ENCODE measurements around the gene AIM2.
A peak's percentile ranks its signal among the peaks of the same experiment; 100 is the strongest.

Gene AIM2

DNA sequence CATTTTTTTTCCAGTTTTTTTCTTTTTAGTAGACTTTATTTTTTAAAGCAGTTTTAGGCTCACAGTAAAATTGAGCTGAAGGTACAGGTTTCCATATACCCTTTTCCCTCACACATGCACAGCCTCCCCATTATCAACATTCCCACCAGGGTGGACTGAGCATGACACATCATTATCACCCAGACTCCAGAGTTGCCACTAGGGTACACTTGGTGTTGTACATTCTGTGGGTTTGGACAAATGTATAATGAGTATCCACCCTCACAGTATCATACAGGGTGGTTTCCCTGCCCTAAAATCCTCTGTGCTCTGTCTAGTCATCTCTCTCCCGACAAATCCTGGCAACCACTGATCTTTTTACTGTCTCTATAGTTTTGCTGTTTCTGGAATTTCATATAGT is 3.0 kb upstream of the AIM2 start:
- TF ChIP-seq, protein P1, sequence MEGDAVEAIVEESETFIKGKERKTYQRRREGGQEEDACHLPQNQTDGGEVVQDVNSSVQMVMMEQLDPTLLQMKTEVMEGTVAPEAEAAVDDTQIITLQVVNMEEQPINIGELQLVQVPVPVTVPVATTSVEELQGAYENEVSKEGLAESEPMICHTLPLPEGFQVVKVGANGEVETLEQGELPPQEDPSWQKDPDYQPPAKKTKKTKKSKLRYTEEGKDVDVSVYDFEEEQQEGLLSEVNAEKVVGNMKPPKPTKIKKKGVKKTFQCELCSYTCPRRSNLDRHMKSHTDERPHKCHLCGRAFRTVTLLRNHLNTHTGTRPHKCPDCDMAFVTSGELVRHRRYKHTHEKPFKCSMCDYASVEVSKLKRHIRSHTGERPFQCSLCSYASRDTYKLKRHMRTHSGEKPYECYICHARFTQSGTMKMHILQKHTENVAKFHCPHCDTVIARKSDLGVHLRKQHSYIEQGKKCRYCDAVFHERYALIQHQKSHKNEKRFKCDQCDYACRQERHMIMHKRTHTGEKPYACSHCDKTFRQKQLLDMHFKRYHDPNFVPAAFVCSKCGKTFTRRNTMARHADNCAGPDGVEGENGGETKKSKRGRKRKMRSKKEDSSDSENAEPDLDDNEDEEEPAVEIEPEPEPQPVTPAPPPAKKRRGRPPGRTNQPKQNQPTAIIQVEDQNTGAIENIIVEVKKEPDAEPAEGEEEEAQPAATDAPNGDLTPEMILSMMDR (IDR thresholded peaks at IDR 0.05): no peak
- TF ChIP-seq ZFX (IDR thresholded peaks at IDR 0.05; ENCODE audit: borderline replicate concordance): no peak
- H3K27ac ChIP-seq: no peak overlapping the region

DNA sequence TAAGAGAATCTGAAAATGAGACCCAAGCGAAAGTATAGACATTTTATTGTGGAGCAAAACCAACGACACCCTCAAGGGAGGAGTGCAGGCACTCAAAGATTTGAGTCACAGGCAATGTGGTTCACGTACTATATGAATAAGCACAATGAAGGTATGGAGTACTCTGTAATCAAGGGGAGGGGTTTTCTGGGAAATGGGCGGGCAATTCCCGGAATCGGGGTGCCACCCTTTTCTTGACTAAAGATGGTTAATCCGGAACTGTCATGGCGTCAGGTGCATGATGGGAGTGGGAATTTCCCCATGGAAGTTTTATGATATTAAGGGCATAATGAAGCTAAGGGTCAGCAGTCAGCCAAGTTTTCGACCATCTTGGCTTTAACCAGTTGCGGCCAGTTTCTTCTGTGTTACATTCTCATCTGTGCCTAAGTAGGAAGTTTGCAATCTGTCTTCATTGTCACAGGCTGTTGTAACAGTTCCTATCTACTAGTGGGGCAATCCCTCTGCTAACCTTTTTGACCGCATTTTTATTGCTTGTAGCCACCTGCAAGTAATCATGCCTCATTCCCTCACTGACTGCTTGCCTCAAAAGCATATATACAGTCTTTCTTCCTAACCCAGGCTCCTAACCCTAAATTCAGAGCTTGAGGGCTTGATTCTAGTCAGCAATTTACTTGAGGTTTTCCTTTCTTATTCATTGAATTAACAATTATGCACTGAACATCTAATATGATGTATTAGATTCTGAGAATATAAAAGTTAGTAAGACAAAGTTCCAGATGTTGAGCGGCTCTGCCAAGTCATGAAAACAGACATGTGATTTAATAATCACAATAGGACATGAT is 775 bp upstream of the AIM2 start:
- TF ChIP-seq ZFX (IDR thresholded peaks at IDR 0.05; ENCODE audit: borderline replicate concordance): no peak
- TF ChIP-seq, protein P1 (IDR thresholded peaks at IDR 0.05): no peak
- H3K27ac ChIP-seq: no peak overlapping the region

DNA sequence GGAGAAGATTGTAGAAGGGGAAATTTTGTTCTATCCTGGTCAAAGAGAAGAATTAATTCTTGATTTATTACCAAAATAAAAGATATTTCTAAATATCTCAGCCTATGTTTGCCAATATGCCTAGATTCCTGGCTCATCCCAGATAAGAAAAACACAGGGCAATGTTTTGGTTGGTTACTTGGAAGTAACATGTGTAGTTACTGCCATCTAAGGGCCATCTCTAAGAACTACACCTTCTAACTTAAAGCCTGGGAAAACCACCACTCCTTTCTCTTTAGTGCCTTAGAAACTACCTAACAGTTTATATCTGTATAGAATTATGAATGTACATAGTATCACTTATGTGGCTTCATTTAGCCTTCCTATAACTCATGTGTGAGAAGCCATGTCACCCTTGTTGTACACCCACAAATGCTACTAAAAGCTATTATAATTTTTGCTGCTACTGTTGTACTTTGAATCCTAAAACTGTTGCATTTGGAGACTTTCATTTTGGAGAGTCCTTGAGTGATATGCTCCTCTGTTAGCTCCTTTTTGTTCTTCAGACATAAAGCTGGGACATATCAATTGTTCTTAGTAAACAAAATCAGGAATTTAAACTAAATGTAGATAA is 4.5 kb downstream of the AIM2 start:
- H3K27ac ChIP-seq: no peak overlapping the region

DNA sequence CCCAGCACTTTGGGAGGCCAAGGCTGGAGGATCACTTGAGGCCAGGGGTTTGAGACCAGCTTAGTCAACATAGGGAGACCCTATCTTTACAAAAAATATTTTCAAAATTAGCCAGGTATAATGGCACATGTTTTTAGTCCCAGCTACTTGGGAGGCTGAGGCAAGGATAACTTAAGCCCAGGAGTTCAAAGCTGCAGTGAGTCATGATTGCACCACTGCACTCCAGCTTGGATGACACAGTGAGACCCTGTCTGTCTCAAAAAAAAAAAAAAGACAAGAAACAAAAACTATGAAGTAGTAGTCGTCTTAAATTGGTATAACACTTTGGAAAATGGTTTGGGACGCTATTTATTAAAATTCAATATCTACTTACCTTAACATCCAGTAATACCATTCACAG is 7.7 kb downstream of the AIM2 start:
- no peak overlapping the region for H3K27ac ChIP-seq

More for the DNA sequence above, 4.5 kb downstream of the AIM2 start:
- TF ChIP-seq, protein P1 (IDR thresholded peaks at IDR 0.05): peak; percentile 84
- TF ChIP-seq ZFX (IDR thresholded peaks at IDR 0.05; ENCODE audit: borderline replicate concordance): no peak

DNA sequence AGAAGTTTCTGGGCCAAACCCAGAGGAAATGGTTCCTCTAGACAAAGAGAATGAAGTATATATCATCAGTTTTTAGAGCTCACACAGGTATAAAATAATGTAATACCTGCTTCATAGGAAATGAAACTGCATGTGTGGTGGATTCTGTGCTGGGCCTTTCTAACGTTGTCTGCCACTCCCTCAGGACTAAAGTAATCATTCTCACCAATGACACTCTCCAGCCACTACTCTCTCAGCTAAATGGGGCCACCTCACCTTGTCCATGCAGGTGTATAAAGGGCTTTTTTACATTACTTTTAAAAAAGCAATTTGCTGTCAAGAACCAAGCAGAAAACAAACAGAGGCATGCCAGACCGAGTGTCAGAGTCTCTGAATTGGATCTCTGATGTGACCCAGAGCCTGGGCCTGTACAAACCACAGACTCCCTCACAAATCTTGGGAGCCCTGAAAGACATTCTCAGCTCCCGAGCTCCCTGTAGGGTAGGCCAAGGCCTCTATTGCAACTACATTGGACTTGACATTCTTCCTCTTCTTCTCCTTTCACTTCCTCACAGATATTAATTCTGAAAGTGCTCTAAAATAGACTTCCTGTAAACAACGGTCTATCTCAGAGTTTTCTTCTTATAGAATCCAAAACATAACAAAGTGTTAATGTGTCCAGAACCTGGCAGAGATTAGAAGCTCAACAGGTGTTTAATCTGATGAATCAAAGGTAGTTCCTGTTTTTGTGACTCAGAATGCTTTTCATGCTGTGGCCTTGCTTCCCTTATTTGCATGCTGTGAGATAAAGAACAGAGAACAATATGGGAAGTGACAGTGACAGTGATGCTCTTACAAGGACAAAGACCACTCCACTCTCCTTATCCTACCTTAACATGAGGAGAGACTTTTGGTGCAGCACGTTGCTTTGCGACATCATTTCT is 8.6 kb downstream of the AIM2 start:
- no peak overlapping the region for H3K27ac ChIP-seq
- no peak for TF ChIP-seq ZFX (IDR thresholded peaks at IDR 0.05; ENCODE audit: borderline replicate concordance)
- TF ChIP-seq, protein P1 (IDR thresholded peaks at IDR 0.05): no peak

More for the DNA sequence above, 7.7 kb downstream of the AIM2 start:
- TF ChIP-seq, protein P1 (IDR thresholded peaks at IDR 0.05): no peak

DNA sequence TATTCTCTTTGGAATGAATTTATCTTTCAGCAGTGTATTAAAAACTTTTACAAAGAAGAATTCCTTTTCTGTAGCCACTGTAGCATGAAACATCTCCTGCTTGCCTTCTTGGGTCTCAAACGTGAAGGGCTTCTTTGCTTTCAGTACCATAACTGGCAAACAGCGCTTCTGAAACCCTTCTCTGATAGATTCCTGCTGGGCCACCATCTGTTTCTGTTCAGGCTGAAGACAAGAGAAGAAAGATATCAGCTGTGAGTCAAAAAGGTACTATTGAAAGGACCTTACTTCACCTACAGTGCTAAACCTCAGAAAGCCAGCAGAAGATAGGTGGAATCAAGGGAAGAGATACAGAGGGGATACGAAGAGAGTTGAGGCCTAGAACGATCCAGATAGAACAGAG is 10.5 kb downstream of the AIM2 start:
- no peak overlapping the region for H3K27ac ChIP-seq
- no peak for TF ChIP-seq ZFX (IDR thresholded peaks at IDR 0.05; ENCODE audit: borderline replicate concordance)
- TF ChIP-seq, protein P1 (IDR thresholded peaks at IDR 0.05): no peak
